Smooth muscle cell (in vitro differentiated cells): ENCODE results near the gene NUDT16L1. TPM values are rescaled to one million over a fixed set of nuclear protein-coding genes. Genes with fewer than 3 reads are reported as not detected.

Source experiments
- DNase-seq: peaks from one replicate; lab custom pipeline; 2025; ENCODE audit not compliant: unreplicated experiment; lab: John Stamatoyannopoulos, UW
- H2AFZ ChIP-seq: fragments of 200-600 bp; sonication (generic); 2 replicates; pipeline ENCODE4 v1.6.0; 2016; ENCODE audit warnings: antibody characterized with exemption, low read depth, mild to moderate bottlenecking
- H3F3A ChIP-seq: fragments of 200-600 bp; sonication (generic); 2 replicates; pipeline ENCODE4 v1.6.0; 2017; ENCODE audit warnings: antibody characterized with exemption, low read depth
- H3K27ac ChIP-seq: fragments of 200-600 bp; sonication (generic); 2 replicates; pipeline ENCODE4 v1.5.1; 2016; ENCODE audit warnings: low read depth, mild to moderate bottlenecking
- H3K27me3 ChIP-seq: fragments of 200-600 bp; sonication (generic); 2 replicates; pipeline ENCODE4 v1.6.1; 2016; ENCODE audit warnings: low read depth, mild to moderate bottlenecking
- H3K36me3 ChIP-seq: fragments of 200-600 bp; sonication (generic); 2 replicates; pipeline ENCODE4 v1.5.1; 2016; ENCODE audit warnings: low read depth
- H3K4me1 ChIP-seq: fragments of 200-600 bp; sonication (generic); 2 replicates; pipeline ENCODE4 v1.5.1; 2016; ENCODE audit warnings: low read depth
- H3K4me2 ChIP-seq: fragments of 200-600 bp; sonication (generic); 2 replicates; pipeline ENCODE4 v1.6.0; 2016; ENCODE audit warnings: mild to moderate bottlenecking
- H3K4me3 ChIP-seq: fragments of 200-600 bp; sonication (generic); 2 replicates; pipeline ENCODE4 v1.5.1; 2016; ENCODE audit warnings: mild to moderate bottlenecking
- H3K79me2 ChIP-seq: fragments of 200-600 bp; sonication (generic); 2 replicates; pipeline ENCODE4 v1.6.0; 2016; ENCODE audit warnings: low read depth, mild to moderate bottlenecking
- H3K9ac ChIP-seq: fragments of 200-600 bp; sonication (generic); 2 replicates; pipeline ENCODE4 v1.6.0; 2016; ENCODE audit warnings: low read depth
- H3K9me3 ChIP-seq: fragments of 200-600 bp; sonication (generic); replicated peaks from 2 replicates; pipeline ENCODE4 v1.5.1; 2016; ENCODE audit warnings: low read depth
- H4K20me1 ChIP-seq: fragments of 200-600 bp; sonication (generic); 2 replicates; pipeline ENCODE4 v1.6.0; 2016; ENCODE audit warnings: low read depth
- WGBS: methylation state at CpG from one replicate; pipeline ENCODE4 v1.1.7; 2016; ENCODE audit warnings: low lambda C conversion rate; 5-methylcytosine and 5-hydroxymethylcytosine counted together
- polyA plus RNA-seq: library from polyadenylated mRNA; unstranded; fragments of >200 nt; fragmentation: Nextera tagmentation; extraction: Ambion mirVana; gene quantifications from 2 replicates; pipeline ENCODE4 v1.2.1, GENCODE V29; 2016
- total RNA-seq: library from RNA; depleted of rRNA; stranded (reverse); fragments of >200 nt; gene quantifications from 2 replicates; pipeline ENCODE4 v1.2.3, GENCODE V29; 2014
- TF ChIP-seq, protein P1 (sequence below): fragments of 200-600 bp; sonication (generic); IDR thresholded peaks from 2 replicates; pipeline ENCODE4 v1.5.1; 2017; ENCODE audit warnings: borderline replicate concordance, mild to moderate bottlenecking, antibody characterized with exemption; ENCODE audit not compliant: insufficient read depth, poor library complexity, severe bottlenecking

The NUDT16L1 gene
- total and polyA plus RNA-seq, 2 experiments from 2014 or later = 17.6 to 48.3 TPM

DNA sequence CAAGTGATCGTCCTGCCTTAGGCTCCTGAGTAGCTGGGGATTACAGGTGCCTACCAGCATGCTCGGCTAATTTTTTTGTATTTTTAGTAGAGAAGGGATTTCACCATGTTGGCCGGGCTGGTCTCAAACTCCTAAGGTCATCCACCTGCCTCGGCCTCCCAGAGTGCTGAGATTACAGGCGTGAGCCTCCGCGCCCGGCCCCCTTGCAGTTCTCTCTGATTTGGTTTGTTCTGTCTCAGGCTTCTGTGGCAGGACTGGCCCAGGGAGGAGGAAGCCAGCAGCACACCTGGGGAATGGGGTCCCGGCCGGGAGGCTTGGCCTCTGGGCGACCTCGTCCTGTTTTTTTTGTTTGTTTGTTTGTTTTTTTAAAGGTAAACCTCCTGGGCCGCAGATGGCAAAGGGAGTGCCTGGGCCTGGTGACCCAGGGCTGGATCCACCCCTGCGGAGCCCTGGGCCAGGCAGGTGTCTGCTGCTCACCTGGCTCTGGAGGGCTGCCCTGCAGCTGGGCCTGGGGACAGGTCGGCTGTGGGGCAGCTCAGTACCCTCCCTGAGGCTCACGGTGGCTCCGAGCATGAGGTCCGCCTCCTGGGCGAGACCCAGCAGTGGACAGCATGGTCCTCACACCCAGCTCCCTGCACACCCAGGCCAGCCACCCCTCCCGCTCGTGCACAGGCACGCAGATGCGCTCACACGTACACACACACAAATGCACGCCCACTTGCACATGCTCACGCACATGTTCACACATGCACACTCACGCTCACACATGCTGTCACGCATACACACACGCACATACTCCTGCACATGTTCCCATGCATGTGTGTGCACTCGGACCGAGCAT lies 3.3 kb upstream of the NUDT16L1 start:
- Histone ChIP-seq H3K9ac (no peak overlapping the region), H3K4me3 (no peak overlapping the region), H3K9me3 (no peaks in the 10 kb centered on the region), H3K36me3 (no peaks in the 10 kb centered on the region), H3K27ac (no peak overlapping the region), H3K79me2 (no peaks in the 10 kb centered on the region), H3K4me2 (no peak overlapping the region), H2AFZ (no peak overlapping the region), H3K27me3 (no peaks in the 10 kb centered on the region), H3K4me1 (no peaks in the 10 kb centered on the region), H4K20me1 (peaks cover 5% of the 10 kb centered on the region), H3F3A (peaks cover 9% of the 10 kb centered on the region)
- 98% methylated on average over 27 of the region's 31 CpGs for WGBS
- no peak for DNase-seq
- TF ChIP-seq, protein P1, sequence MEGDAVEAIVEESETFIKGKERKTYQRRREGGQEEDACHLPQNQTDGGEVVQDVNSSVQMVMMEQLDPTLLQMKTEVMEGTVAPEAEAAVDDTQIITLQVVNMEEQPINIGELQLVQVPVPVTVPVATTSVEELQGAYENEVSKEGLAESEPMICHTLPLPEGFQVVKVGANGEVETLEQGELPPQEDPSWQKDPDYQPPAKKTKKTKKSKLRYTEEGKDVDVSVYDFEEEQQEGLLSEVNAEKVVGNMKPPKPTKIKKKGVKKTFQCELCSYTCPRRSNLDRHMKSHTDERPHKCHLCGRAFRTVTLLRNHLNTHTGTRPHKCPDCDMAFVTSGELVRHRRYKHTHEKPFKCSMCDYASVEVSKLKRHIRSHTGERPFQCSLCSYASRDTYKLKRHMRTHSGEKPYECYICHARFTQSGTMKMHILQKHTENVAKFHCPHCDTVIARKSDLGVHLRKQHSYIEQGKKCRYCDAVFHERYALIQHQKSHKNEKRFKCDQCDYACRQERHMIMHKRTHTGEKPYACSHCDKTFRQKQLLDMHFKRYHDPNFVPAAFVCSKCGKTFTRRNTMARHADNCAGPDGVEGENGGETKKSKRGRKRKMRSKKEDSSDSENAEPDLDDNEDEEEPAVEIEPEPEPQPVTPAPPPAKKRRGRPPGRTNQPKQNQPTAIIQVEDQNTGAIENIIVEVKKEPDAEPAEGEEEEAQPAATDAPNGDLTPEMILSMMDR = no peak

DNA sequence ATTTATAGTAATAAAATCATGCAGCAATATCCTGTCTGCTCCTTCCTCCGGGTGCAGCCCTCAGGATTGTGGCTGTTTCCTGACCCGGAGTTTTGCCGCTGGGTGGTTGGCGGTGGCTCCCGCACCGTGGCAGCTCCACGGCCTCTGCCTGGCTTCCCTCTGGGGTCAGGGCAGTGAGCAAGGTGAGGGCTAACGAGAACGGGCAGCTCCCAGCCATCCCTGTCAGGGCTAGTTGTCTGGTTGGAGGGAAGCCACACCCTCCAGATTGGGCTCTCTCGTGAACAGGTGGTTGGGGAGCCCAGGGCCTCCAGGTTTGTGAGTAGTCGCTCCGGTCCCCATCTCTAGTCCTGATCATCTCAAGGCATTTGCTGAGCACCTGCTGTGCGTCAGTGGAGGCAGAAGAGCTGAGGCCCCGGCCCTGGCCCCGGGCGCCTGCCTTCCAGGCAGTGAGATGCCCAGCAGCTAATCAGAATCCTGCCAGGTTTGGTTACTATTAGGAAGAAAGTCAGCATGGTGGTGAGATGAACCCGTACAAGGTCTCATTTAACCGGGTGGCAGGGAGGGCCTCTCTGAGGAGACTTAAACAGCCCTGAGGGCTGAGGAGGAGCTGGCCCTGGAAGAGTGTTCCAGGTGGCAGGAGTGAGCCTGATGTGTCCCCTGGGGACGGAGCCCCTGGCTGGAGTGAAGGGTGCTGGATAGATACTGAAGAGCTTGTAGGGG lies 2.3 kb upstream of the NUDT16L1 start:
- Histone ChIP-seq H3K9ac (no peak overlapping the region), H3K4me2 (no peak overlapping the region), H4K20me1 (peaks cover 5% of the 10 kb centered on the region), H3K36me3 (no peaks in the 10 kb centered on the region), H3K79me2 (no peaks in the 10 kb centered on the region), H3F3A (peaks cover 9% of the 10 kb centered on the region), H2AFZ (no peak overlapping the region), H3K27ac (no peak overlapping the region), H3K4me3 (no peak overlapping the region), H3K9me3 (no peaks in the 10 kb centered on the region), H3K4me1 (no peaks in the 10 kb centered on the region), H3K27me3 (no peaks in the 10 kb centered on the region)
- no peak for DNase-seq
- TF ChIP-seq, protein P1 = no peak
- WGBS = 93% methylated on average over 19 of the region's 19 CpGs

DNA sequence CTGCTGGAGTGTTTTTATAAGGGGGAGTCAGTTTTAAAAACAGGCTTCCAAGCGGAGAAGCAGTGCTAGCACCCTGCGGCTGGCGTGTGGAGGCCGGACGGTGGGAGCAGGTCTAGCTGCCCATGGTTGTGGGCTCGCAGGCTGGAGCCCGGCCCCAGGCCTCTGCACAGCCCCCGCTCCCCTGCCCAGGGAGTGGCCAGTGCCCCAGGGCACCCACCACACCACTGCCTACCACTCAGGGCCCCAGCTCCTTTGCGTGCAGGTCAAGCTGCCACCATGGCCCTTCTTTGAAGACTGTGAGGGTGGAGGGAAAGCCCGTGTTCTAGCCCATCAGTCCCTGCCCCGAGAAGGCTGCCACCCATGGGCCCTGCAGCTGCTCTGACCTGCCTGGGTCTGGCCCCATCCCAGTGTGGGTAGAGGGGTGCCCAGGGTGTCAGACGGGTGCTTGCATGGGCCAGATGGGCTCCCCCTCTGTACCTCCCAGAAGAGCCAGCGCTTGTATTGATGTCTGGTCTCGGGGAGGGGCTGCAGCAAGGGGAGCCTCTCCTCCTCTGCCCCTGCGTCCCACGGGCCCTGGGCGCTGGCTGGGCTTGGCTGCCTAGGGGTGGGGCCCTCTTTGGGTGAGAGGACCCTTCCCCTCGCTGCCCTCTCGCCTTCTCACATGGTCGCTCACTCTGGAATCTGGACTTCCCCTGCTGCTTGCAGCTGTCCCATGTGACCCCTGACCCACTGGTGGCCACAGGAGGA lies 1.5 kb upstream of the NUDT16L1 start:
- TF ChIP-seq, protein P1 = no peak
- no peak overlapping the region for H3K27ac ChIP-seq
- no peak overlapping the region for H2AFZ ChIP-seq
- no peaks in the 10 kb centered on the region for H3K79me2 ChIP-seq
- H3K4me2 ChIP-seq = no peak overlapping the region
- H3K9ac ChIP-seq = no peak overlapping the region
- no peaks in the 10 kb centered on the region for H3K9me3 ChIP-seq
- H3K36me3 ChIP-seq = no peaks in the 10 kb centered on the region
- H3K4me1 ChIP-seq = no peaks in the 10 kb centered on the region
- H3K27me3 ChIP-seq = no peaks in the 10 kb centered on the region
- 94% methylated on average over 20 of the region's 20 CpGs for WGBS
- H3F3A ChIP-seq = peaks cover 9% of the 10 kb centered on the region
- peaks cover 5% of the 10 kb centered on the region for H4K20me1 ChIP-seq
- H3K4me3 ChIP-seq = no peak overlapping the region
- no peak for DNase-seq
